NCI-H510A (cell line): ENCODE measurements around the gene SRC.

Source experiments
- DNase-seq: peaks from one replicate; lab custom pipeline; 2025; lab: John Stamatoyannopoulos, UW

The SRC gene

DNA sequence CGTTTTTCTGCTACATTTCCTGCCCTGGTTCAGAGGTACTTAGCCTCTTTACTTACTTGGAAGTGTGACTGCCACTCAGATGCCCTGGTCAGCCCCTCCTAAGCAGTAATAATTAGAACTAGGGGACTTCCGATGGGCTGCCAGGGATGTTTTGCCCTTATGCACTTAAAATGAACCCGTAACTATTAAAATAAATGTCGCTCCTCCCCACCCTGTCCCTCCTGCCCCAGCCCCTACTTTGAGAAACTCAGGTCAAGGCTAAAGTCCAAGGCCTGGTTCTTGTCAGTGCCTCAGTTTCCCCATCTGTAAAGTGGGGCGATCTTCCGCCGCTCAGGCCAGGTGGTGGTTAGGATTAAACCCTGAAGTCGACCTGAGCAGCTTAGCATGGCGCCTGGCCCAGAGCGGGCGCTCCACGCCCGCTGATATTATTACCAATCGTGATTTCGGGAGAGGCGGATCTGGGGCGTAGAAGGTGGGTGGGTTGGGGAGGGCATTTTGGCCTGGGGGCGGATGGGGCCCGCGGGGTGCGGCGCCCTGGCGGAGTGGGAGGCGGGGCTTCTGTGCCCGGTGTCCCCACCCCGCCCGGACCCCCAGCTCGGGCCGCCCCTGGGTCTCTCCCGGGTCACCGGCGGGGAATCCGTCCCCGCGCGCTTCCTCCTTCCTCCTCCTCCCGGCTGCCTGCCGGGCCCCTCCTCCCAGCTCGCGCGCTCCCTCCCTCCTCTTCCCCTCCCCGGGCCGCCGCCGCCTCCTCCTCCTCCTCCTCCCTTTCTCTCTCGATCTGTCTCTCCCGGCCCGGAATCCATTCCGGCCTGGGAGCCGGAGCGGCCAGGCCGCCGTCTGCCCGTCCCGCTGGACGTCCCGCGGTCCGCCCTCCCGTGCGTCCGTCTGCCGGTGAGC is at the start of gene SRC:
TSS of gene SRC (plus strand) at position 802 of the 897 bp plus-strand sequence. CDS start 38,014 bp downstream, outside the sequence.
- peak; percentile 62 for DNase-seq

DNA sequence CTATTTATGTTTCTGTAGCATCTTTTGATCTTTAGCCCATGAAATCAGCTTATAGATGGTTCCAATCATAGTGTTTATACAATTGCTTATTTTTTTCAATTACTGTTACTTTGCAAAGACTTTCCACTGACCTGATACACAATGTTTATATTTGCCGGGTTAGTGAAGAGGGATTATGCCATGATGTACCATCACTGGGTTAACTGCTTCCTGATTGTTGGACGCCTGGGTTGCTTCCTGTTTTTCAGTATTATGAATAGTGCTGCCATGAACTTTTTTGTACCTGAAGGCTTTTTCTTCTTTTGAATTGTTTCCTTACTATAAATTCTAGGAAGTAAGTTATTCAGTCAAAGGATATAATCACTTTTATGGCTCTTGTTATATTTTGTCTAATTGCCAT is 49.6 kb upstream of the SRC start:
- DNase-seq, result no peak

DNA sequence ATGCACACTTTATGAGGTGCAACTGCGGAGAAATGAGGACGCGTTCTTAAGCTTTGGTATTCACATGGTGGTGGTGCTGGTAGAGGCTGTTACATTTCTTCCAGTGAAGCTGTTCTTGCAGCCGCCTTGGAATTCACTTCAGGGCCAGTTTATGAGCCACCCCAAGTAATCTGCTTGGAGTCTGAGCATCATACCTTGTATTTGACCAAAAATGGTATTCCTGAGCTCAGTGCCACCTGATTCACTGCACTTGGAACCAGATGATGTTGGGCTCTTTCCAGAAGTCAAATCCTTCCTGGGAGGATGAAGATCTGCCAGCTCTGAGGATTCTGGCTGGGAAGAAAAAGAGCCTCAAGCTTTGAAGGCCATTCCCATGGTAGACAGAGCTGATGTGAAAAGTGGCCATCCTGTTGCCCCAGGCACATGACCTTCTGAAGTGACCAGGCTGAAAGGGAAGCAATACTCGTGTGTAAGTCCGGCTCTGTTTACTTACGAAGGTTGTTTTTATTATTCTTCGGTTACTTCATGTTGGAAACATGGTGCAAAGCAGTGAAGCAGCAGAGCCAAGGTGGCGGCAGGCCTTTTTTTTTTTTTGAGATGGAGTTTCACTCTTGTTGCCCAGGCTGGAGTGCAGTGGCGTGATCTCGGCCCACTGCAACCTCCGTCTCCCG is 48.7 kb upstream of the SRC start:
- no peak for DNase-seq

DNA sequence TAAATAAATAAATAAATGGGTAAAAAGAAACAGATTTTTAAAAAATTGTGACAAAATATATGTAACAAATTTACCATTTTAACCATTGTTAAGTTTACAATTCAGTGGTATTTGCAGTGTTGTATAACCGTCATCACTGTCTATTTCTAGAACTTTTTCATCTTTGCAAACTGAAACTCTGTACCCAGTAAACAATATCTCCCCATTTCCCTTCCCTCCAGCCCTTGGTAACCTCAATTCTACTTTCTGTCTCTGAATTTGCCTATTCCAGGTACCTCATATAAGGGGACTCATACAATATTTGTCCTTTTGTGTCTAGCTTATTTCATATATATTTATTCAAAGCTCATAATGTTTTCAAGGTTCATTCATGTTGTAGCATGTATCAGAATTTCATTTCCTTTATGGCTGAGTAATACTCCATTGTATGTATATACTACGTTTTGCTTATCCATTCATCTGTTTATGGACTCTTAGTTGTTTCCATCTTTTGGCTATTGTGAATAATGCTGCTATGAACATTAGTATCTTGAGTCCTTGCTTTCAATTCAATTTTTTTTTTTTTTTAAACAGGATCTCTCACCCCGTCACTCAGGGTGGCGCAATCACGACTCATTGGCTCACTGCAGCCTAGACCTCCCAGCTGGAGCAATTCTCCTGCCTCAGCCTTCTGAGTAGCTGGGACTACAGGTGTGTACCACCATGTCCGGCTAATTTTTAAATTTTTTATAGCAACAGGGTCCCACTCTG is 47.6 kb upstream of the SRC start:
- no peak for DNase-seq

DNA sequence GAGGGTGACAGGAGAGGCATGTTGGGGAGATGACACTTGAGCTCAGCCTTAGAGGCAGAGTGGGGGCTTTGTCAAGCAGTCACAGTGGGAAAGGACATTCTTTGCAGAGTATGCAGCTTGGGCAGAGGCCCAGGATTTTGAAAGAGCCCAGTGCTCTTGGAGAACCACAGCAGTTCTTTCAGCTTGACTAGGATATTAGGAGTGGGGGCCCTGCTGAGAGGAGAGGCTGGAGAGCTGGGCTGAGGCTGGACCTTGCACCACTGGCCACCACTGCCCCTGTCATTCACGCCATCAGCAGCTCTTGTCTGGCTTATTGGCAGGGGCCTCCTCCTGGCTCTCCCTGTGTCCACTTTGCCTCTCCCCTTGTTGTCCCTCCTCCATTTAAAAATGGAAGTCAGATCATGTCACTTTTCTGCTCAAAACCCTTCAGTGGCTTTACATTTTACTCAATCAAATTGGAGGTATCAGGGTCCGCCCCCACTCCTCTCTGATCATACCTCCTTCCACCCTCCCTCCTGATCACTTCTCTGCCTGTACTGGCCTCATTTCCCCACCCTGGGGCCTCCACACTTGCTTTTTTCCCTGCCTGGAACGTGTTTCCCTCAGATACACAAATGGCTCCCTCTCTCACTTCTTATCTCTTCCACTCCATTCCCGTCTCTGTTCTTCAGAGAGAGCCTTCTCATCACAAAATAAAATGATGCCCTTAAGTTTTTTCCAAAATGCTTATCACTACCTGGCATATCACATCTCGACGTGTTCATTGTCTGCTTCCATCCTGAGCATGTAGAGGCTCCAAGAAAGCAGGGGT is 46.0 kb upstream of the SRC start:
- DNase-seq, result no peak

DNA sequence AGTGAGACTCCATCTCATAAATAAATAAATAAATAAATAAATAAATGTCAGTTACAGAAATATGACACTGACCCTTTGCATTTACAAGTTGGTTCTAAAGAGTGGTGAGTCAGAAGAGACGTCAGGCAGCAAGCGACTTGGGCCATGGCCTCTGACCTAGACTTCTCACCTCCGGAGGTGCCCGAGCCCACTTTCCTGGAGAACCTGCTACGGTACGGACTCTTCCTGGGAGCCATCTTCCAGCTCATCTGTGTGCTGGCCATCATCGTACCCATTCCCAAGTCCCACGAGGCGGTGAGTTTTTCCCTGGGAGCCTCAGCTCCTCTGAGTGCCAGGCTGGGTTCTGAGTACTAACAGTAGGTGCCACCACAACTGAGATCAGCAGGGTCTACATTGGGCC is 44.8 kb upstream of the SRC start:
- no peak for DNase-seq

DNA sequence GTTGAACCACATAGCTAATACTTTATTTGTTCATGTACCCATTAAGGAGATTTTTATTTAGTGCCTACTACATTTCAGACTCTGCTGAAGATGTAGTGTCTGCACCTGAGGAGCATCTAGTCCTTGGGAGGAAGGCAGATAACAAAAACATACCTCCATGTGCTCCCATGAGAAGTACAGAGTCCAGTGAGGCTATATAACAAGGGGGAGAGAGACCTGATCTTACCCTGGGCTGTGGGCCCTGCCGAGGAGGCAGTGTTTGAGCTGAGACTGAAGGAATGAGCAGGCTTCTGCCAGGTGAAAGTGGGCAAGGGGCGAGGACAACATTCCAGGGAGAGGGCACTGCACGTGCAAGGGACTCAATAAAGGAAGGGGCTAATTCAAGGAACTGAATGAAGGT is 44.4 kb upstream of the SRC start:
- DNase-seq, result no peak

DNA sequence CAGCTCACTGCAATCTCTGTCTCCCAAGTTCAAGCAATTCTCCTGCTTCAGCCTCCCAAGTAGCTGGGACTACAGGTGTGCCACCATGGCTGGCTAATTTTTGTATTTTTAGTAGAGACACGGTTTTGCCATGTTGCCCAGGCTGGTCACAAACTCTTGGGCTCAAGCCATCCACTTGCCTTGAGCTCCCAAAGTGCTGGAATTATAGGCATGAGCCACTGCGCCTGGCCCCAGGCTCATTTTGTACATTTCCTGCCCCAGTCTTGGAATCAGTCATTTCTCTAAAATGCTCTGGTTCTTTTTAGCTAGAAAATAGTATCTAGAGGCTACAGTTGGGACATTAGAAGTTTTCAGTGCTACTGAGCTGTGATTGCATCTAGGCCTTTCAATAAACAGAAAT is 43.0 kb upstream of the SRC start:
- no peak for DNase-seq

DNA sequence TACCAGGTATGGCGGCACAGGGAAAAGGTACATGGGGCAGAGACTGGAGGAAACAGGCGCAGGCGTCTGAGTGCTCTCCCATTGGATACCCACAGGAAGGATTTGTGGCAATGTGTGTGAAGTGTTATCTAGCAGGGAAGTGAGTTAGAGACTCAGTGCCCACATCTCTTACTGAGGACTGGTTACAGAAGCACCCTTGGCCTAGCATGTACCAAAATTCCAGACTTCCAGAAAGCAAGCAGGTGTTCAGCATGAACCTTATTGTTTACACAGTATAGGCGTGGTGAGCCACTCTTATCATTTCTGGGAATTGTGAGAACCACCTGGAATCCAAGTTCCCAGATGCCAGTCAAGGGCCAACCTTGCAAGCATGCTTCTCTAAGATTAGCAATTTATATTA is 42.3 kb upstream of the SRC start:
- no peak for DNase-seq

DNA sequence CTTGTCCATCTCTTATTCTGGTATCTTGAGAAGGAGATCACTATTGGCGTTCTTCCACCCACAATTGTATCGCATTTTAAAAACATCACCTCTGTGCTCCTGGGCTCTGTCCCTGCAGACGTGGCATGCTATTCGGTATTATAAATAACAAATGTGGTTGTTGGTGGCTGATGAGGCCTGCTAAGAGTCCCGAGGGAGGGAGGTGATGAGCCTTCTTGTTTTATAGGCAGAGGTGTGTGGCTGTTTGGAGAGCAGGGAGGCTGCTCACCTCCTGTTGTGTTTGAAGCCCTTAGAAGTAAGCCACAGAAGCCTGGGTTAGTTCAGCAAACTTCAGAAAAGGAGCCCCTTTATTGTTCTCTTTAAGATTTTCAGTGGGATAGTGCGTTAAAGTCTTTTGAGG is 40.9 kb upstream of the SRC start:
- no peak for DNase-seq

DNA sequence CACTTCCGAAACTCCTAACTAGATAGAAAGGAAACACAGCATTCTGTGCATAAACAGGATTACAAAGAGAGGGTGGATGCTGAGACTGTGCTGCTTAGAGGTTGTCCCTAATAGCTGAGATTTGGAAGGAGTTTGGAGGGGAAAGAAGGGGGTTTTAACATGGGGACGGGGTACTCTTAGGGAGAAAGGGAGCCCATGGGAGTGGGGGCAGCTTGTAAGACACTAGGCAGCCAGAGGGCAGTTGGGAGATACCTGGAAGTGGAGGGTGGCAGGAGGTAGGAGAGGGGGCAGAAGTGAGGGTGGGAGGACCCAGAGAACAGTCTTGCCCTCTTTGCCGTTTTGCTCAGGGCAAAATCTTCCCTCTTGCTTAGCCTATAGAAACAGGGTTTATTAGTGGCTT is 40.1 kb upstream of the SRC start:
- DNase-seq, result no peak

DNA sequence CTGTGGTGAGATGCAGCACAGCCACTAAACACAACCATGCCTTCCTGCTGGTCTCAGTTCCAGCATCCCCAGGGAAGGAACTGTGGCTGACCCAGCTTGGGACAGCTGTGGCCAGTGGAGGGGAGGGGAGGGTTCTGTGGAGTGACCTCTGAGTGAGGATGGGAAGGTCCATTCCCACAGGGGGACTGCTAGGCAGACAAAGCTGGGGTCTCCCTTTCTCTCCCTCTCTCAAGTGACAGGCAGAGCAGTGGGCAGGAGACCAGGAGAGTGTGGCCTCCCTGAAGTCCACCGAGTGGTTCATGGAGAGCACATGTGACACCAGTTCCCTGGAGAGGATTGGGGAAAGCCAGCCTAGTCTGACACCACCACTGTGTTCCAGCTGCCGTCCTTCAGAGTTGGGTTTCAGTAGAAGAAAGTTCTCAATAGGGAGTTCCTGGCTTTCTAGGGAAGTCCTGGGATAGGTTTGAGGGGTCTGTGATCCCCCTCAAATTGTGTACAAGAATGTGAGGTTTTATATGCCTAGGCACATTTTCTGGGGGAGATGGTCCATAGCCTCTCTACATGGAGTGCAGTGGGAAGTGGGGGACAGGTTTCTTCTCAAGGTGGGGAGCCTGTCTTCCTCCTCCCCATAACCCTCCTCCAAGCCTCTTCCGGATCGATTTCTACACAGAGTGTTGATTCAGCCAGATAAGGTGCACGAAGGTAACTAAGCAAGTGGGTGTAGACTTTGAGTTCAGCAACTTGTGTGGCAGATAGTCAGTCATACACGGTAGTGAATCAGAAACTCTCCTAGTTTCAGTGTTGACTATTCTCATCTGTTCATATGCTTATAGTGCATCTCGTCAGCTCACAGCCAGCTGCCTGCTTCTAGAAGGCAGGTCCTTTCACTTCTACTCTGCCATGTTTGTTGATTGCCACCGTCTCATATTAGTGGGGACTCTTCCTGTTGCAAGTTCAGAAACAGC is 37.6 kb upstream of the SRC start:
- no peak for DNase-seq

DNA sequence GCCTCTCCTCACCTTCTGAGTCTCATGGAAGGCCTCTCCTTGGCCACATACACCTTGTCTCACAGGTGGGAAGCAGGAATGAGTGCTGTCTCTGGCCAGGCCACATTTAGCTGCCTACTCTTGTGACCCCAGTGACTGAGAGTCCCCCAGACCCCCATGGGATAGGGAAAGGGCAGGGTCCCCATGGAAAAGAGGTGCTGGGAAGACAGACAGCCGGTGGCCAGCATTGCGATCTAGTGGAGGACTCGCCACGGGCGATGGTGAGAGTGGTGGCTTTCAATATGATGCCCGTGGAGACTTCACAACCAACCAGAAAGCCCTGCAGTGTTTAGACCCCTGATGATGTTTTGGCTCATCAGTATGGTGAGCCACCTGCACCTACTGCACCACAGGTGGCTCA is 36.6 kb upstream of the SRC start:
- no peak for DNase-seq

DNA sequence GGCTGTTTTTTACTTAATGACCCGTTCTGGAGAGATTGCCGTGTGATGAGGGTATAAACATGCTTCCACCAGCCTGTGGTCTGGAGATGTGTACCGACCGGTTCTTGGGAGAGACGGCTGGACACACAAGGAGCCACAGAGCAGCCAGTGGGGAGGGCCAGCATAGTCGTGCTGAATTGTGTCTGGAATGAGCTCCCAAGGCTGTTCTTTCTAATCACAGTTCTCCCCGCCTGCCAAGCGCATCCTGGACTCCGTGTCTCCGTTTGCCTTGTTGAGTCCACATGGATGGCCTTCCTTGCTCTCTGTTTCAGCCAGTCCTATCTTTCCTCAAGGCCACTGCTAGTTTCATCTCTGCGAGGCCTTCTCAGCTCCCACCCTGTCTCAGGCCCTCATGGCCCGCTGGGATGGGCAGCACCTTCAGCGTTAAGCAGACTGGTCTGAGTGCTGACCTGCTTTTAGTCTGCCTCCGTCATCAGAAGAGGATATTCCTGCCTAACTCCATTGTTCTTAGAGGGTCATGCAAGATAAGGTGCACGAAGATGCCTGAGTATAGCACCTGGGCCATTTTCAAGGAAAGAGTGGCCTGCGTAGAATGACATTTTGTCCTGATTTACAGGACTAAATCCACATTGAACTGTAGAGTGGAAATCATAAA is 35.9 kb upstream of the SRC start:
- no peak for DNase-seq

DNA sequence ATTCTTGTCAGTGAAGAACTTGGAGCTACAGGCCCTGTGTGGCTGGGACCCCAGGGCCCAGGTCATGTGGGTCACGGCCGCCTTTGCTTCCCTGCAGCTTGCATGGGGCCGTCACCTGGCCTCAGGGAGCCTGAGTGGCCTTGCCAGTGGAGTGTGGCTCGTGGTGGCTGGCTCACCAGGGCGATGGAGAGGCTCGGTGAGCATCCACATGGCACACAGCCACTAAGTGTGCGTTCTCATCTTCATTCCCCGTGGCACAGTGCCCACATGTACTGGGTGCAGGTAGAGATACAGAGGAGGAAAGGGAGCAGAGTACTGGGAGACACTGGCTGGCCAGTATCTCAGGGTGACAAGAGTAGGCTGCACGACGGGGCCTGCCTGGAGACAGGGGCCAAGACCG is 35.0 kb upstream of the SRC start:
- DNase-seq, result no peak

DNA sequence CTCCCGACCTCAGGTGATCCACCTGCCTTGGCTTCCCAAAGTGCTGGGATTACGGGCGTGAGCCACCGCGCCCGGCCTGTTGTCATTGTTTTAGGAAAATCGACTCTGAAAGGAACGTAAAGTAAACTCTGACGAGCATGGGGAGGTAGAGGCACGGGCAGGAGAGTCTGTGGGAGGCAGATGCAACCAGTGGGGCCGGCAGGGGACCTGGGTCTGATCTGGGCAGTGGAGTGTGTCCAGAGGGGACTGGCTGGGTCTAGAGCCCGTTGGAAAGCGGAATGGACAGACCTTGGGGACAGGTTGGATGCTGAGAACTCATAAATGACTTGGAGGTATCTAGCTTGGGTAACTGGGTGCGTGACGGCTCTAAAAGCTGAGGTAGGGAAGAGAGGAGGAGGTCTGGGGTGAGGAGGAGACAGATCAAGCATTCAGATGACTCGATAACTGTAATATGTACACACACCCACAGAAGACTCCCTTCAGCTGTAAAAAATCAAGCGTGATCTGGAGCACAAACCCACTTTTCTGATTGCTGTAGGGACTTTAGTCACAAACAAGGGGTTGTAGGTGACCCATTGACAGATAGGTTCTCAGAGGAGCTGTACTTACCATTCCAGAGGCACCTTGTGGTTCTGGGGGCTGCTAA is 34.1 kb upstream of the SRC start:
- no peak for DNase-seq

DNA sequence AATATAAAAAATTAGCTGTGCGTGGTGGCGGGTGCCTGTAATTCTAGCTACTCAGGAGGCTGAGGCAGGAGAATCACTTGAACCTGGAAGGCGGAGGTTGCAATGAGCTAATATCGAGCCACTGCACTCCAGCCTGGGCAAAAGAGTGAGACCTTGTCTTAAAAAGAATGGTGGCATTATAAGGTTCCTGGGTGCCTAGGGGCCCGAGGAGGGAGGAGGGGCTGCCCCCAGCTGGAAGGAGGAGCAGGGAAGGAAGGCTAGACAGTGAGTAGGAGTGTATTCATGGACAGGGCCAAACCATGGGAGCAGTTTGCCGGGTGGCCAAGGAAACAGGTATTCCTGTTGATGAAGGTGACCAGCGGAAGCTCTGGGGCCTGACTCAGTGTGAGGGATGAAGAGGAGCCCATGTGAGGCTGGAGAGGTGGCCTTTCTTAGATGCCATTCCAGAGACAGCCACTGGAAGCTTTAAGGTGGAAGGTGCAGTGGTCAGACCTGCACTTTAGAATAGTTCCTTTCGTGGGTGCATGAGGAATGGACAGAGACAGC is 32.3 kb upstream of the SRC start:
- DNase-seq, result no peak

DNA sequence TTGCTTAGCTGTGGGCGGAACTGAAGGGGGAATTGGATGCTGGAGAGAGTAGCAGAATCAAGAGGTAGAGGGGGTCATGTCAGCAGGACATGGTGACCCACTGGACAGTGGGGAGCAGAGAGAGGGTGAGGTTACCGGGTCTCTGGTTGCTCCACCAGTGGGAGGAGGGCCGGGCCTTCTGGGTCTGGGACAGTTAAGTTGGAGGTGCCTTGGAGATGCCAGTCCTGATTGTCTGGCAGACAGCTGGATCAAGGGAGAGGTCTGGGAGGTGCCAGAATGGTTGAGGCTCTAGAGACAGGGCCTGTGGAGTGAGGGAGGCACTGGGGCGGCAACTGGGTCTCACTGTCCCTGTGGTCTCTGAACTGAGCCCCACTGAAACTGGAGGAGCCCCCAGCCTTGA is 31.8 kb upstream of the SRC start:
- DNase-seq, result no peak

DNA sequence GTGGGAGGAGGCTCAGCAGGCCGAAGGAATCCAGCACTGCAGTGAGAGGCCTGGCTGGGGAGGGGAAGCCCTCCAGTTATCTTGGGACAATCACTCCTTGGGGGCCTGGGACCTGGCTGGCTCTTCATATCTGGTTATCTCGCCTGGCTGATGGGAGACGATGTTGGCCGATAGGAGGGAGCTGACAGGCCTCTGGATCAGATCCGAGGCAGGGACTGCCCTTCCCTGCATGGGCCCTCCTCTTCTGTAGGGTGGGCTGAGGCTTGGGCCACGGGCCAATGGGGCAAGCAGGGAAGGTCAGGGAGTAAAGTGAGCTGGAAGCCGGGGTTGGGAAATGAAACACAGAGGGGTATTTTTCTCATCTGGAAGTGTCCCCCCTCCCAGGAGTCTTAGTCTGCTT is 31.3 kb upstream of the SRC start:
- DNase-seq, result no peak
